ENCODE data around the gene CACNA1B.

The CACNA1B gene

GRCh38 chr9:138061631-138062030 is 184.0 kb downstream of the CACNA1B start:
- DNase-seq, result no peak

- DNase-seq, result no peak
These were observed 184.6 kb downstream of the CACNA1B start for GRCh38 chr9:138062196-138062595.

GRCh38 chr9:138063033-138063432 is 185.5 kb downstream of the CACNA1B start:
- no peak for DNase-seq

- no peak for DNase-seq
These were observed 186.2 kb downstream of the CACNA1B start for GRCh38 chr9:138063785-138064184.

GRCh38 chr9:138064547-138064946 is 187.0 kb downstream of the CACNA1B start:
- DNase-seq, result no peak

GRCh38 chr9:138065287-138065686 is 187.7 kb downstream of the CACNA1B start:
- DNase-seq, result no peak

- DNase-seq, result no peak
These were observed 188.5 kb downstream of the CACNA1B start for GRCh38 chr9:138066049-138066448.

- no peak for DNase-seq
These were observed 190.2 kb downstream of the CACNA1B start for GRCh38 chr9:138067613-138068367.

- DNase-seq, result no peak
These were observed 191.0 kb downstream of the CACNA1B start for GRCh38 chr9:138068601-138069035.

GRCh38 chr9:138069731-138070456 is 192.3 kb downstream of the CACNA1B start:
- DNase-seq, result no peak

- DNase-seq, result no peak
These were observed 193.2 kb downstream of the CACNA1B start for GRCh38 chr9:138070815-138071214.

GRCh38 chr9:138071292-138071691 is 193.7 kb downstream of the CACNA1B start:
- DNase-seq, result no peak

- no peak for DNase-seq
These were observed 194.1 kb downstream of the CACNA1B start for GRCh38 chr9:138071731-138072130.

GRCh38 chr9:138072161-138072842 is 194.7 kb downstream of the CACNA1B start:
- DNase-seq, result no peak

GRCh38 chr9:138072897-138073296 is 195.3 kb downstream of the CACNA1B start:
- DNase-seq, result no peak

GRCh38 chr9:138073408-138073807 is 195.8 kb downstream of the CACNA1B start:
- no peak for DNase-seq

- no peak for DNase-seq
These were observed 196.2 kb downstream of the CACNA1B start for GRCh38 chr9:138073808-138074207.

- DNase-seq, result no peak
These were observed 196.9 kb downstream of the CACNA1B start for GRCh38 chr9:138074516-138074915.

GRCh38 chr9:138075496-138075895 is 197.9 kb downstream of the CACNA1B start:
- DNase-seq, result no peak

GRCh38 chr9:138075961-138076649 is 198.5 kb downstream of the CACNA1B start:
- DNase-seq, result no peak

GRCh38 chr9:138076650-138077009 is 199.0 kb downstream of the CACNA1B start:
- no peak for DNase-seq

GRCh38 chr9:138077126-138077525 is 199.5 kb downstream of the CACNA1B start:
- no peak for DNase-seq

GRCh38 chr9:138077898-138078540 is 200.4 kb downstream of the CACNA1B start:
- no peak for DNase-seq

Data from NCI-H446 treated with DMSO at 0.1 percent for 48 hours (cell line).